Neural progenitor cell (in vitro differentiated cells): ENCODE measurements around the gene SLC25A4. TPM values are rescaled to one million over a fixed set of nuclear protein-coding genes. Genes with fewer than 3 reads are reported as not detected.

Experiments
- DNase-seq: peaks from one replicate; pipeline ENCODE4 v3.0.0-alpha.2; 2016; ENCODE audit warnings: low spot score
- H2AFZ ChIP-seq: fragments of 200-600 bp; sonication (generic); replicated peaks from 2 replicates; pipeline ENCODE4 v1.6.1; 2016; ENCODE audit warnings: antibody characterized with exemption
- H3F3A ChIP-seq: fragments of 200-600 bp; sonication (generic); 2 replicates; pipeline ENCODE4 v1.6.1; 2016; ENCODE audit warnings: antibody characterized with exemption, low read depth
- H3K27ac ChIP-seq: fragments of 200-600 bp; sonication (generic); 2 replicates; pipeline ENCODE4 v1.5.1; 2016; ENCODE audit warnings: mild to moderate bottlenecking
- H3K27me3 ChIP-seq: fragments of 200-600 bp; sonication (generic); 2 replicates; pipeline ENCODE4 v1.6.1; 2016; ENCODE audit warnings: mild to moderate bottlenecking, moderate library complexity
- H3K36me3 ChIP-seq: fragments of 200-600 bp; sonication (generic); 2 replicates; pipeline ENCODE4 v1.5.1; 2016
- H3K4me1 ChIP-seq: fragments of 200-600 bp; sonication (generic); 2 replicates; pipeline ENCODE4 v1.6.1; 2016; ENCODE audit warnings: mixed run types
- H3K4me2 ChIP-seq: fragments of 200-600 bp; sonication (generic); 2 replicates; pipeline ENCODE4 v1.6.1; 2016
- H3K4me3 ChIP-seq: fragments of 200-600 bp; sonication (generic); 2 replicates; pipeline ENCODE4 v1.5.1; 2016
- H3K79me2 ChIP-seq: fragments of 200-600 bp; sonication (generic); 2 replicates; pipeline ENCODE4 v1.6.1; 2016; ENCODE audit warnings: low read depth
- H3K9ac ChIP-seq: fragments of 200-600 bp; sonication (generic); 2 replicates; pipeline ENCODE4 v1.6.1; 2016
- H3K9me3 ChIP-seq: fragments of 200-600 bp; sonication (generic); 2 replicates; pipeline ENCODE4 v1.5.1; 2016; ENCODE audit warnings: low read depth
- H4K20me1 ChIP-seq: fragments of 200-600 bp; sonication (generic); 2 replicates; pipeline ENCODE4 v1.6.1; 2016; ENCODE audit warnings: low read depth
- H3K27ac Mint-ChIP-seq: 3 replicates; pipeline ENCODE4 v1.8.0; 2021; ENCODE audit warnings: mixed read lengths
- H3K27me3 Mint-ChIP-seq: 2 replicates; pipeline ENCODE4 v1.8.0; 2022; ENCODE audit warnings: low read depth, mild to moderate bottlenecking, inconsistent platforms, moderate library complexity, mixed read lengths; ENCODE audit not compliant: insufficient read depth
- H3K36me3 Mint-ChIP-seq: 3 replicates; pipeline ENCODE4 v1.8.0; 2021; ENCODE audit warnings: mixed read lengths
- H3K4me1 Mint-ChIP-seq: 3 replicates; pipeline ENCODE4 v1.8.0; 2021; ENCODE audit warnings: mixed read lengths
- H3K4me3 Mint-ChIP-seq: 3 replicates; pipeline ENCODE4 v1.8.0; 2021; ENCODE audit warnings: mild to moderate bottlenecking, moderate library complexity, mixed read lengths
- H3K9me3 Mint-ChIP-seq: 3 replicates; pipeline ENCODE4 v1.8.0; 2020; ENCODE audit warnings: mixed read lengths
- EZH2 ChIP-seq: fragments of 200-600 bp; sonication (generic); IDR thresholded peaks from 2 replicates; pipeline ENCODE4 v1.6.1; 2017; ENCODE audit warnings: antibody characterized with exemption, mild to moderate bottlenecking, moderate library complexity
- EZH2phosphoT487 ChIP-seq: fragments of 200-600 bp; sonication (generic); IDR thresholded peaks from 2 replicates; pipeline ENCODE4 v1.6.1; 2017; ENCODE audit warnings: antibody characterized with exemption
- total RNA-seq: library from RNA; depleted of rRNA; stranded (reverse); fragments of >200 nt; gene quantifications from 2 replicates; pipeline ENCODE4 v1.2.3, GENCODE V29; 2015; ENCODE audit warnings: low replicate concordance
- TF ChIP-seq, protein P1 (sequence below): fragments of 200-600 bp; sonication (generic); IDR thresholded peaks from 2 replicates; pipeline ENCODE4 v1.5.1; 2017; ENCODE audit warnings: antibody characterized with exemption, mild to moderate bottlenecking

SLC25A4 gene
- 14.7 and 21.2 TPM in 2 replicates for total RNA-seq

DNA sequence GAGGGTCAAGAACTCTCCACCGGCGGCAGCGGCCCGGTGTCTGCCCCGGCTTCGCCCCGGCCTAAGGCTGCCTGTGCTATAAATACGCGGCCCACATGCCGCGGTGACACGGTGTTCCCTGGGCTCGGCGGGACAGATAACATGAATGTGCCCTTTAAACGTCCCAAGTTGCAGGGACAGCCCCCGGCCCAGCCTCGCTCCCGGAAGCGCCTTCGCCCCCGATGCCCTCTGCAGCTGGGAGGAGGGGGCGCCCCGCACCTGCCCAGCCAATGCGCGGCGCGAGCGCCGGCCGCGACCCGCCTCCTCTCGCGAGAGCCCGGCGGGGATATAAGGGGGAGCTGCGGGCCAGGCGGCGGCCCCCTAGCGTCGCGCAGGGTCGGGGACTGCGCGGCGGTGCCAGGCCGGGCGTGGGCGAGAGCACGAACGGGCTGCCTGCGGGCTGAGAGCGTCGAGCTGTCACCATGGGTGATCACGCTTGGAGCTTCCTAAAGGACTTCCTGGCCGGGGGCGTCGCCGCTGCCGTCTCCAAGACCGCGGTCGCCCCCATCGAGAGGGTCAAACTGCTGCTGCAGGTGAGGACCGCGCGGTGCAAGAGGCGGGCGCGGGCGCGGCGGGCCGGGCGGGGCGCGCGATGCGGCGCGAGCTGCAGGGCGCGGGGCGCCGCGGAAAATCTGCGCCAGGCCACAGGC, at the start of gene SLC25A4:
SLC25A4 (plus strand) TSS at position 355 of the 689 bp plus-strand sequence; CDS start at position 462, 107 bp downstream.
- peaks cover 7% of the 10 kb centered on the region for H3K36me3 Mint-ChIP-seq
- H3K27ac Mint-ChIP-seq = no peak within 1 kb of the TSS
- H3K4me1 ChIP-seq = peaks cover 15% of the 10 kb centered on the region
- H3K4me3 Mint-ChIP-seq = peak within 1 kb of the TSS; percentile 96
- no peaks in the 10 kb centered on the region for H3K9me3 ChIP-seq
- no peak within 1 kb of the TSS for H3K27ac ChIP-seq
- TF ChIP-seq EZH2phosphoT487 = peak; percentile 18
- TF ChIP-seq EZH2 = peak; percentile 37
- TF ChIP-seq, protein P1, sequence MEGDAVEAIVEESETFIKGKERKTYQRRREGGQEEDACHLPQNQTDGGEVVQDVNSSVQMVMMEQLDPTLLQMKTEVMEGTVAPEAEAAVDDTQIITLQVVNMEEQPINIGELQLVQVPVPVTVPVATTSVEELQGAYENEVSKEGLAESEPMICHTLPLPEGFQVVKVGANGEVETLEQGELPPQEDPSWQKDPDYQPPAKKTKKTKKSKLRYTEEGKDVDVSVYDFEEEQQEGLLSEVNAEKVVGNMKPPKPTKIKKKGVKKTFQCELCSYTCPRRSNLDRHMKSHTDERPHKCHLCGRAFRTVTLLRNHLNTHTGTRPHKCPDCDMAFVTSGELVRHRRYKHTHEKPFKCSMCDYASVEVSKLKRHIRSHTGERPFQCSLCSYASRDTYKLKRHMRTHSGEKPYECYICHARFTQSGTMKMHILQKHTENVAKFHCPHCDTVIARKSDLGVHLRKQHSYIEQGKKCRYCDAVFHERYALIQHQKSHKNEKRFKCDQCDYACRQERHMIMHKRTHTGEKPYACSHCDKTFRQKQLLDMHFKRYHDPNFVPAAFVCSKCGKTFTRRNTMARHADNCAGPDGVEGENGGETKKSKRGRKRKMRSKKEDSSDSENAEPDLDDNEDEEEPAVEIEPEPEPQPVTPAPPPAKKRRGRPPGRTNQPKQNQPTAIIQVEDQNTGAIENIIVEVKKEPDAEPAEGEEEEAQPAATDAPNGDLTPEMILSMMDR = peak; percentile 61
- H3F3A ChIP-seq = peaks cover 18% of the 10 kb centered on the region
- H3K4me2 ChIP-seq = peak within 1 kb of the TSS; percentile 99
- DNase-seq = peak; percentile 94
- H3K79me2 ChIP-seq = peaks cover 15% of the 10 kb centered on the region
- peaks cover 6% of the 10 kb centered on the region for H3K36me3 ChIP-seq
- peak within 1 kb of the TSS; percentile 48 for H3K9ac ChIP-seq
- H4K20me1 ChIP-seq = peaks cover 29% of the 10 kb centered on the region
- peaks cover 4% of the 10 kb centered on the region for H3K27me3 Mint-ChIP-seq
- no peaks in the 10 kb centered on the region for H3K9me3 Mint-ChIP-seq
- peak within 1 kb of the TSS; percentile 88 for H2AFZ ChIP-seq
- H3K4me3 ChIP-seq = peak within 1 kb of the TSS; percentile 86
- H3K4me1 Mint-ChIP-seq = peaks cover 19% of the 10 kb centered on the region
- H3K27me3 ChIP-seq = peaks cover 7% of the 10 kb centered on the region

DNA sequence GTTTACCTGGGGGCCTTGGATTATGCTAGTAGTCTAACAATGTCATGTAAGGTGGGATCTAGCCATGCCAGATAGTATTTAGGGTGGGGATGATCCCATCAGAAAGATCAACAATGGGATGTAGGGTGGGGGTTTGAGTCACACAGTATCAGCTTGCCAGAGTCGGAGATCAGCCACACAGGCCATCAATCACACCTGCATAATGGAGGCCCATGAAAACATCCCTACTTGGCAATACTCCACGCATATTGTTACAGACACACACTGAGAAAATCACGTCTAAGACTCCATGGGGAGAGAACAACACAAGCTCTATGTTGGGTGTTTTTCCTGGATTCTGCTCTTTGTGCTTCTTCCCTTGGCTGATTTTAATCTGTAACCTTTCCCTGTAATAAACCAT, 49.5 kb upstream of the SLC25A4 start:
- Histone ChIP-seq H3K4me3 (no peak overlapping the region), H3K4me1 (peaks cover 9% of the 10 kb centered on the region), H3K27ac (no peak overlapping the region), H3K4me2 (no peak overlapping the region), H3K79me2 (no peaks in the 10 kb centered on the region), H2AFZ (no peak overlapping the region), H4K20me1 (no peaks in the 10 kb centered on the region), H3K9ac (no peak overlapping the region), H3K27me3 (no peaks in the 10 kb centered on the region), H3K9me3 (no peaks in the 10 kb centered on the region), H3F3A (no peaks in the 10 kb centered on the region), H3K36me3 (no peaks in the 10 kb centered on the region)
- H3K36me3 Mint-ChIP-seq = peaks cover 3% of the 10 kb centered on the region
- no peak overlapping the region for H3K4me3 Mint-ChIP-seq
- peaks cover 16% of the 10 kb centered on the region for H3K4me1 Mint-ChIP-seq
- TF ChIP-seq EZH2 = no peak
- TF ChIP-seq, protein P1 = no peak
- no peak for TF ChIP-seq EZH2phosphoT487
- H3K27ac Mint-ChIP-seq = no peak overlapping the region
- H3K27me3 Mint-ChIP-seq = peaks cover 5% of the 10 kb centered on the region
- DNase-seq = no peak
- H3K9me3 Mint-ChIP-seq = peaks cover 2% of the 10 kb centered on the region

DNA sequence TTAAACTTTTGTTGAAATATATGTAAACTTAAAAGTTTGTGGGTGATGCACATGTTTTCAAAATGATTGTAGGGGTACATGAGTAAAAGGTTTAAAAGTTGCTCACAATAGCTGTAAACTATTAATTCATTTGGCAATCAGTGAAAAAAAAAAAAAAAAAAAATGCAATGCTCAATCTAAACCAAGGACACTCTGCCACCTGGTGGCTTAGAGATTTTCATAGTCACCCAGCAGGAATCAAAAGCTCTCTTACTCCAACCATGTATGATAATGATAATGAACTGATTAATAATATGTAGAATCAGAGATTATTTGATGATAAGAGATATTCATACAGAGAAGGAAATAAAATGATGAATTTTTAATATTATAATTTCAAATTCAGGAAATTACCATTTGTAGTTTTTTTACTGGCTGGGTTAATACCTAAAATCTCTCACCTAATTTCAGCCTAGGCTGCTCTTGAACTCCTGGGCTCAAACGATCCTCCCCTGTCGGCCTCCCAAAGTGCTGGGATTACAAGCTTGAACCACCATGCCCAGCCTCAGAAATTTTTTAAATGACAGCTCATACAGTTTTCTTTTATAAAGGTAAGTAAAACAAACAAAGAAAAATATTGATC, 46.9 kb upstream of the SLC25A4 start:
- DNase-seq = peak; percentile 57
- H3K4me3 ChIP-seq = no peak overlapping the region
- Mint-ChIP-seq H3K27me3 (peaks cover 3% of the 10 kb centered on the region), H3K36me3 (peaks cover 3% of the 10 kb centered on the region), H3K4me1 (peaks cover 1% of the 10 kb centered on the region), H3K27ac (no peak overlapping the region), H3K9me3 (peaks cover 2% of the 10 kb centered on the region), H3K4me3 (no peak overlapping the region)
- H3K36me3 ChIP-seq = no peaks in the 10 kb centered on the region
- H3K4me1 ChIP-seq = no peaks in the 10 kb centered on the region
- H3K4me2 ChIP-seq = no peak overlapping the region
- H2AFZ ChIP-seq = no peak overlapping the region
- no peaks in the 10 kb centered on the region for H3K9me3 ChIP-seq
- no peaks in the 10 kb centered on the region for H3K27me3 ChIP-seq
- no peaks in the 10 kb centered on the region for H3F3A ChIP-seq
- no peak overlapping the region for H3K27ac ChIP-seq
- H4K20me1 ChIP-seq = no peaks in the 10 kb centered on the region
- H3K79me2 ChIP-seq = no peaks in the 10 kb centered on the region
- TF ChIP-seq, protein P1 = peak; percentile 76
- no peak for TF ChIP-seq EZH2
- H3K9ac ChIP-seq = no peak overlapping the region
